Hindlimb muscle (tissue), 1 donor: ENCODE measurements around the gene LIME1. TPM values are rescaled to one million over a fixed set of nuclear protein-coding genes. Genes with fewer than 3 reads are reported as not detected.
A peak's percentile ranks its signal among the peaks of the same experiment; 100 is the strongest.

Experiments used
- DNase-seq: peaks from one replicate; pipeline ENCODE4 v3.0.0-alpha.2; 2013
- polyA plus RNA-seq: library from polyadenylated mRNA; unstranded; fragments of 120-200 nt; gene quantifications from one replicate; pipeline ENCODE4 v1.2.1, GENCODE V29; 2013; ENCODE audit not compliant: insufficient read length

LIME1 gene
- polyA plus RNA-seq, 1 donor, result 6.2 TPM

- no peak for DNase-seq
These were observed 39.1 kb upstream of the LIME1 start for GRCh38 chr20:63697357-63697867.

- DNase-seq, result no peak
These were observed 38.5 kb upstream of the LIME1 start for GRCh38 chr20:63697868-63698545.

- no peak for DNase-seq
These were observed 37.6 kb upstream of the LIME1 start for GRCh38 chr20:63698739-63699465.

GRCh38 chr20:63699466-63700198 lies 36.8 kb upstream of the LIME1 start:
- no peak for DNase-seq

- DNase-seq, result no peak
These were observed 36.0 kb upstream of the LIME1 start for GRCh38 chr20:63700199-63701050.

- DNase-seq, result no peak
These were observed 35.5 kb upstream of the LIME1 start for GRCh38 chr20:63701051-63701328.

GRCh38 chr20:63701329-63702035 lies 35.0 kb upstream of the LIME1 start:
- no peak for DNase-seq

- no peak for DNase-seq
These were observed 34.3 kb upstream of the LIME1 start for GRCh38 chr20:63702036-63702665.

GRCh38 chr20:63702751-63703470 lies 33.6 kb upstream of the LIME1 start:
- no peak for DNase-seq

- no peak for DNase-seq
These were observed 32.9 kb upstream of the LIME1 start for GRCh38 chr20:63703471-63703975.

GRCh38 chr20:63703976-63704748 lies 32.3 kb upstream of the LIME1 start:
- DNase-seq, result no peak

- no peak for DNase-seq
These were observed 31.7 kb upstream of the LIME1 start for GRCh38 chr20:63704749-63705117.

- no peak for DNase-seq
These were observed 31.0 kb upstream of the LIME1 start for GRCh38 chr20:63705232-63706026.

- DNase-seq, result no peak
These were observed 30.3 kb upstream of the LIME1 start for GRCh38 chr20:63706027-63706695.

- no peak for DNase-seq
These were observed 29.5 kb upstream of the LIME1 start for GRCh38 chr20:63706852-63707557.

GRCh38 chr20:63707558-63708300 lies 28.7 kb upstream of the LIME1 start, which contains the start of the genes ARFRP1 and ZGPAT:
Gene ARFRP1, minus strand, starts transcription at chr20:63707976. Its CDS starts 885 bp downstream, at chr20:63707091.
Gene ZGPAT, plus strand, starts transcription at chr20:63708039. Its CDS starts 542 bp downstream, at chr20:63708581.
- DNase-seq, result peak; percentile 89
